ACC112 (cell line): Measurements from ENCODE around the gene TNNI3.
A peak's percentile ranks its signal among the peaks of the same experiment; 100 is the strongest.

Experiments used
- H2AFZ ChIP-seq: fragments of 200-600 bp; sonication (generic); one replicate; pipeline ENCODE4 v1.6.0; 2017; ENCODE audit warnings: antibody characterized with exemption, low read length; ENCODE audit not compliant: unreplicated experiment
- H3K27ac ChIP-seq: fragments of 200-600 bp; sonication (generic); 2 replicates; pipeline ENCODE4 v1.5.1; 2014; ENCODE audit warnings: low read depth, mild to moderate bottlenecking, antibody characterized with exemption, low read length, moderate library complexity
- H3K27me3 ChIP-seq: fragments of 200-600 bp; sonication (generic); 2 replicates; pipeline ENCODE4 v1.6.1; 2014; ENCODE audit warnings: mild to moderate bottlenecking, antibody characterized with exemption, low read length, moderate library complexity, mixed read lengths; ENCODE audit not compliant: insufficient read depth
- H3K36me3 ChIP-seq: fragments of 200-600 bp; sonication (generic); 2 replicates; pipeline ENCODE4 v1.6.1; 2016; ENCODE audit warnings: mild to moderate bottlenecking, antibody characterized with exemption, low read length, moderate library complexity, mixed read lengths; ENCODE audit not compliant: insufficient read depth
- H3K4me1 ChIP-seq: fragments of 200-600 bp; sonication (generic); one replicate; pipeline ENCODE4 v1.6.1; 2016; ENCODE audit warnings: low read length, mixed read lengths; ENCODE audit not compliant: insufficient read depth, unreplicated experiment, control insufficient read depth
- H3K4me3 ChIP-seq: fragments of 200-600 bp; sonication (generic); 2 replicates; pipeline ENCODE4 v1.5.1; 2014; ENCODE audit warnings: mild to moderate bottlenecking, low read depth, low read length
- H3K79me2 ChIP-seq: fragments of 200-600 bp; sonication (generic); one replicate; pipeline ENCODE4 v1.6.0; 2016; ENCODE audit warnings: low read length; ENCODE audit not compliant: control insufficient read depth, unreplicated experiment, insufficient read depth

TNNI3 gene

GRCh38 chr19:55146078-55146704 lies 11.3 kb downstream of the TNNI3 start:
- H3K27ac ChIP-seq = no peak overlapping the region
- no peaks in the 10 kb centered on the region for H3K79me2 ChIP-seq
- no peak overlapping the region for H2AFZ ChIP-seq
- peaks cover 24% of the 10 kb centered on the region for H3K27me3 ChIP-seq
- H3K4me1 ChIP-seq = no peaks in the 10 kb centered on the region
- H3K36me3 ChIP-seq = no peaks in the 10 kb centered on the region
- peak overlapping the region; percentile 54; the same call in 1 of the 2 replicates for H3K4me3 ChIP-seq

GRCh38 chr19:55145232-55145631 lies 12.3 kb downstream of the TNNI3 start:
- Histone ChIP-seq H3K27ac (no peak overlapping the region), H3K4me1 (no peaks in the 10 kb centered on the region), H3K36me3 (no peaks in the 10 kb centered on the region), H3K4me3 (no peak overlapping the region), H3K27me3 (peaks cover 24% of the 10 kb centered on the region), H2AFZ (no peak overlapping the region), H3K79me2 (no peaks in the 10 kb centered on the region)

- no peak overlapping the region for H3K27ac ChIP-seq
- H3K4me3 ChIP-seq = no peak overlapping the region; the same call in 1 of the 2 replicates
- H3K27me3 ChIP-seq = peaks cover 5% of the 10 kb centered on the region; the same call in 1 of the 2 replicates
- no peaks in the 10 kb centered on the region for H3K79me2 ChIP-seq
- no peak overlapping the region for H2AFZ ChIP-seq
- no peaks in the 10 kb centered on the region for H3K36me3 ChIP-seq
- H3K4me1 ChIP-seq = no peaks in the 10 kb centered on the region
Measured at GRCh38 chr19:55141696-55142095, 15.8 kb downstream of the TNNI3 start.

- Histone ChIP-seq H3K4me1 (no peaks in the 10 kb centered on the region), H3K4me3 (no peak overlapping the region), H3K27ac (no peak overlapping the region), H3K27me3 (no peaks in the 10 kb centered on the region), H3K36me3 (no peaks in the 10 kb centered on the region), H3K79me2 (no peaks in the 10 kb centered on the region), H2AFZ (no peak overlapping the region)
Measured at GRCh38 chr19:55137915-55138314, 19.6 kb downstream of the TNNI3 start.

GRCh38 chr19:55136399-55137102 lies 21.0 kb downstream of the TNNI3 start:
- Histone ChIP-seq H2AFZ (no peak overlapping the region), H3K4me3 (no peak overlapping the region), H3K27me3 (no peaks in the 10 kb centered on the region), H3K27ac (no peak overlapping the region), H3K79me2 (no peaks in the 10 kb centered on the region), H3K4me1 (no peaks in the 10 kb centered on the region), H3K36me3 (no peaks in the 10 kb centered on the region)

- Histone ChIP-seq H3K79me2 (no peaks in the 10 kb centered on the region), H3K4me1 (no peaks in the 10 kb centered on the region), H3K27me3 (no peaks in the 10 kb centered on the region), H3K4me3 (no peak overlapping the region), H2AFZ (no peak overlapping the region), H3K36me3 (no peaks in the 10 kb centered on the region), H3K27ac (no peak overlapping the region)
Measured at GRCh38 chr19:55134736-55135135, 22.8 kb downstream of the TNNI3 start.

GRCh38 chr19:55133639-55134444 lies 23.7 kb downstream of the TNNI3 start:
- Histone ChIP-seq H3K4me1 (no peaks in the 10 kb centered on the region), H3K36me3 (no peaks in the 10 kb centered on the region), H3K4me3 (no peak overlapping the region), H3K27ac (no peak overlapping the region), H3K79me2 (no peaks in the 10 kb centered on the region), H3K27me3 (no peaks in the 10 kb centered on the region), H2AFZ (no peak overlapping the region)

- no peak overlapping the region for H3K27ac ChIP-seq
- H2AFZ ChIP-seq = no peak overlapping the region
- H3K27me3 ChIP-seq = no peaks in the 10 kb centered on the region
Measured at GRCh38 chr19:55132453-55133129, 24.9 kb downstream of the TNNI3 start.

GRCh38 chr19:55131421-55131820 lies 26.1 kb downstream of the TNNI3 start:
- H3K27me3 ChIP-seq = no peaks in the 10 kb centered on the region
- H3K79me2 ChIP-seq = no peaks in the 10 kb centered on the region
- H3K4me1 ChIP-seq = no peaks in the 10 kb centered on the region
- H2AFZ ChIP-seq = no peak overlapping the region
- H3K27ac ChIP-seq = no peak overlapping the region
- H3K36me3 ChIP-seq = no peaks in the 10 kb centered on the region
- H3K4me3 ChIP-seq = no peak overlapping the region

More at GRCh38 chr19:55132453-55133129, 24.9 kb downstream of the TNNI3 start:
- no peak overlapping the region for H3K4me3 ChIP-seq
- H3K4me1 ChIP-seq = no peaks in the 10 kb centered on the region
- H3K79me2 ChIP-seq = no peaks in the 10 kb centered on the region
- H3K36me3 ChIP-seq = no peaks in the 10 kb centered on the region

GRCh38 chr19:55119053-55119452 lies 38.5 kb downstream of the TNNI3 start:
- H3K79me2 ChIP-seq = peaks cover 32% of the 10 kb centered on the region
- H3K4me1 ChIP-seq = peaks cover 15% of the 10 kb centered on the region
- no peak overlapping the region for H2AFZ ChIP-seq
- H3K27ac ChIP-seq = no peak overlapping the region
- no peaks in the 10 kb centered on the region for H3K36me3 ChIP-seq
- no peaks in the 10 kb centered on the region for H3K27me3 ChIP-seq
- H3K4me3 ChIP-seq = no peak overlapping the region
